ENCODE data around the gene GARIN5B. TPM values are rescaled to one million over a fixed set of nuclear protein-coding genes. Genes with fewer than 3 reads are reported as not detected.
A peak's percentile ranks its signal among the peaks of the same experiment; 100 is the strongest.

The GARIN5B gene
- polyA plus RNA-seq, 2 of the 4 experiments (the other 2 are of a cell fraction): 0.05 TPM; not detected in 1

DNA sequence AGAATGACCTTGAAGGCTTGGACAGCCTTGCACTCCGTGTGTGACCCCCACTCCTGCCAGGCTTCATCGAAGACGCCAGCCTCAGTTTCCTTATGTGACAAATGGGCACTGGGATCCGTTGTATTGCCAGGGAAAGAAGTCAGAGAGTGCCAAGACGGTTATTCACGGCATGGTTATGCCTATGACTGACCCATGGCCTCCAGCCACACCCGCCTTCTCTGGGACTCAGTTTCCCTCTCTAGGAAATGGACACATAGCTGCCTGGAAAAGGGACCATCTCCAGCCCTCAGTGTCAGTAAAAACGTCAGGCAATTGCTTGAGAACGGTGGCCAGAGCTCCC lies 45.4 kb upstream of the GARIN5B start:
- Histone ChIP-seq H3K4me3 (peak overlapping the region; percentile 36), H3K9me3 (0 out of 3 replicates have a peak, but pooled peaks cover 6% of the 10 kb centered on the region), H3K4me1 (peaks cover 32% of the 10 kb centered on the region), H3K27ac (peak overlapping the region; percentile 95 to 97), H3K4me2 (peak overlapping the region; percentile 81)
- FAIRE-seq (no peak), ATAC-seq (no peak), DNase-seq (ENCODE audit: low read depth in 1 of 2, low spot score in 1 of 2) (no peak)
- CTCF ChIA-PET: interaction anchor here (0.6 to 8.1 kb wide), 9 partner anchors 8 to 272 kb away, joined by 3 to 61 read pairs (median 4); partner anchors contain the start of gene DNAAF3
- TF ChIP-seq ZNF302 (CRISPR knock-in tag; IDR thresholded peaks at IDR 0.05) (peak; percentile 66; the same call in 1 of the 2 replicates), CHD4 (IDR thresholded peaks at IDR 0.05; ENCODE audit: borderline replicate concordance) (peak; percentile 88; the same call in 1 of the 2 replicates), FOXS1 (CRISPR knock-in tag; IDR thresholded peaks at IDR 0.05) (peak; percentile 71; the same call in 1 of the 2 replicates), ZFP36 (IDR thresholded peaks at IDR 0.05; ENCODE audit: borderline replicate concordance, partially characterized antibody) (no peak), TP53 (CRISPR knock-in tag; IDR thresholded peaks at IDR 0.05) (peak; percentile 92; the same call in 1 of the 2 replicates), HDAC2 (IDR thresholded peaks at IDR 0.05) (0 out of 2 replicates have a peak, but pooled peaks have one; percentile 61), NPAS2 (CRISPR knock-in tag; IDR thresholded peaks at IDR 0.05; ENCODE audit: borderline replicate concordance) (peak; percentile 38; the same call in 1 of the 2 replicates), HOXB13 (CRISPR knock-in tag; IDR thresholded peaks at IDR 0.05; ENCODE audit: low read depth) (peak; percentile 95), TFCP2L1 (CRISPR knock-in tag; IDR thresholded peaks at IDR 0.05) (peak; percentile 82; the same call in 1 of the 2 replicates), ZSCAN20 (CRISPR knock-in tag; IDR thresholded peaks at IDR 0.05) (no peak), KDM1A (IDR thresholded peaks at IDR 0.05; ENCODE audit: low read depth) (peak; percentile 93), HOXB5 (CRISPR knock-in tag; IDR thresholded peaks at IDR 0.05) (peak; percentile 92), FOSB (CRISPR knock-in tag; IDR thresholded peaks at IDR 0.05) (peak; percentile 43; the same call in 1 of the 2 replicates), HOXA7 (CRISPR knock-in tag; IDR thresholded peaks at IDR 0.05) (peak; percentile 25; the same call in 1 of the 2 replicates), RCOR1 (IDR thresholded peaks at IDR 0.05; ENCODE audit: low read depth, low read length) (no peak), HEYL (CRISPR knock-in tag; IDR thresholded peaks at IDR 0.05) (peak; percentile 87; the same call in 1 of the 2 replicates), EHMT2 (IDR thresholded peaks at IDR 0.05; ENCODE audit: low read depth) (peak; percentile 81), EP300 (IDR thresholded peaks at IDR 0.05) (no peak), EHF (CRISPR knock-in tag; IDR thresholded peaks at IDR 0.05) (peak; percentile 88; the same call in 1 of the 2 replicates), CHD2 (IDR thresholded peaks at IDR 0.05; ENCODE audit: low read length, partially characterized antibody) (no peak)
- TF ChIP-seq, protein P1, sequence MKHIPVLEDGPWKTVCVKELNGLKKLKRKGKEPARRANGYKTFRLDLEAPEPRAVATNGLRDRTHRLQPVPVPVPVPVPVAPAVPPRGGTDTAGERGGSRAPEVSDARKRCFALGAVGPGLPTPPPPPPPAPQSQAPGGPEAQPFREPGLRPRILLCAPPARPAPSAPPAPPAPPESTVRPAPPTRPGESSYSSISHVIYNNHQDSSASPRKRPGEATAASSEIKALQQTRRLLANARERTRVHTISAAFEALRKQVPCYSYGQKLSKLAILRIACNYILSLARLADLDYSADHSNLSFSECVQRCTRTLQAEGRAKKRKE (CRISPR knock-in tag; IDR thresholded peaks at IDR 0.05; ENCODE audit: low read depth): peak; percentile 89
- POLR2A ChIA-PET: interaction anchor here (2.9 to 3.3 kb wide), 2 partner anchors 20 to 24 kb away, joined by 37 to 55 read pairs; partner anchors contain the start of genes RPL28 and TMEM238
- 63% methylated on average over 9 of the region's 9 CpGs for WGBS (ENCODE audit: missing lambda C conversion rate)

DNA sequence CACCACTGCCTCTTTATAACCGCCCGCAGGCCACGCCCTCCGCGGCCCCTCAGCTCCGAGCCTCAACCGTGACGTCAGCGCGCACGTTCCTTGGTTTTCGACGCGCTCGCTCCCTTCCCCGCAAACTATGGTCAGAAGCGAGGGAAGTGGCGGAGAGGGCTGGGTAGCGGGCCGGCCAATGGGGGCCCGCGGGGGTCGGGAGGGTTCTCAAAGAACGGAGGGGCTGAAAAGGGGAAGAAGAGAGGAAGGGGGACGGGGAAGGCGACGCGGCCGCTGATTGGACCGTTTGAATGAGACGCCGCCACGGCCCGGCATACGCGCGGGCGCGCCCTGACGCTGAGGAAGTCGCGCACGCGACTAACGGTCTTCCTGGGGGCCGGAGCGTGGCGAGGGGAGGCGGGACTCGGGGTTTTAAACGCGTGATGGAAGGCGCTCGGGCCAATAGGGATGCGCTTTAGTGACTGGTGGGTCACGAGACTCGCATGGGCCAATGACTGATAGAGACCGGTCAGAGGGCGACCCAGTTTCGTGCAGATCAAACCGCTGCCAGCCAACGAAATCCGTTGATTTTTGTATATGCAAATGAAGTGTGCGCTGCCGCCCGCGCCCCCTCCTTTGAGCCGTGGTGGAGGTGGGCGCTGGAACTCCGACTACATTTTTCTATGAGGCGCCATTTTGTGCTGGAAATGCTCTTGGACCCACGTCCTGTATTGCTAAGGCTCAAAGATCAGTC lies 44.9 kb upstream of the GARIN5B start:
- FAIRE-seq (peak; percentile 49), DNase-seq (ENCODE audit: low read depth in 1 of 2, low spot score in 1 of 2) (peak; percentile 100), ATAC-seq (peak; percentile 90 to 96)
- POLR2A ChIA-PET: interaction anchor here (0.6 to 3.3 kb wide), 57 partner anchors 9 to 959 kb away, joined by 3 to 55 read pairs (median 5); partner anchors contain the start of genes BRSK1, DNAAF3, FIZ1 and GARIN5B
- peak overlapping the region; percentile 95 to 97 for H3K27ac ChIP-seq
- CTCF ChIA-PET: interaction anchor here (0.6 to 8.1 kb wide), 8 partner anchors 10 to 267 kb away, joined by 3 to 61 read pairs (median 4); partner anchors contain the start of gene DNAAF3
- H3K4me3 ChIP-seq: peak overlapping the region; percentile 98
- H3K4me1 ChIP-seq: peaks cover 36% of the 10 kb centered on the region
- H3K9me3 ChIP-seq: 0 out of 3 replicates have a peak, but pooled peaks cover 6% of the 10 kb centered on the region
- peak overlapping the region; percentile 81 for H3K4me2 ChIP-seq
- WGBS (ENCODE audit: missing lambda C conversion rate): 1% methylated on average over 49 of the region's 72 CpGs
- TF ChIP-seq ESRRA (IDR thresholded peaks at IDR 0.05; ENCODE audit: borderline replicate concordance, low read length) (no peak), FOSB (CRISPR knock-in tag; IDR thresholded peaks at IDR 0.05) (no peak), HEYL (CRISPR knock-in tag; IDR thresholded peaks at IDR 0.05) (no peak), MAFK (IDR thresholded peaks at IDR 0.05; ENCODE audit: partially characterized antibody) (no peak), NPAS2 (CRISPR knock-in tag; IDR thresholded peaks at IDR 0.05; ENCODE audit: borderline replicate concordance) (no peak), EHMT2 (IDR thresholded peaks at IDR 0.05; ENCODE audit: low read depth) (no peak), RNF2 (IDR thresholded peaks at IDR 0.05; ENCODE audit: borderline replicate concordance, low read depth) (no peak), CBX2 (IDR thresholded peaks at IDR 0.05; ENCODE audit: borderline replicate concordance, low read depth) (no peak), KDM1A (IDR thresholded peaks at IDR 0.05; ENCODE audit: low read depth) (no peak), CBX8 (IDR thresholded peaks at IDR 0.05) (no peak)
- TF ChIP-seq, protein P2, sequence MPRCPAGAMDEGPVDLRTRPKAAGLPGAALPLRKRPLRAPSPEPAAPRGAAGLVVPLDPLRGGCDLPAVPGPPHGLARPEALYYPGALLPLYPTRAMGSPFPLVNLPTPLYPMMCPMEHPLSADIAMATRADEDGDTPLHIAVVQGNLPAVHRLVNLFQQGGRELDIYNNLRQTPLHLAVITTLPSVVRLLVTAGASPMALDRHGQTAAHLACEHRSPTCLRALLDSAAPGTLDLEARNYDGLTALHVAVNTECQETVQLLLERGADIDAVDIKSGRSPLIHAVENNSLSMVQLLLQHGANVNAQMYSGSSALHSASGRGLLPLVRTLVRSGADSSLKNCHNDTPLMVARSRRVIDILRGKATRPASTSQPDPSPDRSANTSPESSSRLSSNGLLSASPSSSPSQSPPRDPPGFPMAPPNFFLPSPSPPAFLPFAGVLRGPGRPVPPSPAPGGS (IDR thresholded peaks at IDR 0.05): no peak; the same call in 2 of the 3 replicates
- TF ChIP-seq, protein P3, sequence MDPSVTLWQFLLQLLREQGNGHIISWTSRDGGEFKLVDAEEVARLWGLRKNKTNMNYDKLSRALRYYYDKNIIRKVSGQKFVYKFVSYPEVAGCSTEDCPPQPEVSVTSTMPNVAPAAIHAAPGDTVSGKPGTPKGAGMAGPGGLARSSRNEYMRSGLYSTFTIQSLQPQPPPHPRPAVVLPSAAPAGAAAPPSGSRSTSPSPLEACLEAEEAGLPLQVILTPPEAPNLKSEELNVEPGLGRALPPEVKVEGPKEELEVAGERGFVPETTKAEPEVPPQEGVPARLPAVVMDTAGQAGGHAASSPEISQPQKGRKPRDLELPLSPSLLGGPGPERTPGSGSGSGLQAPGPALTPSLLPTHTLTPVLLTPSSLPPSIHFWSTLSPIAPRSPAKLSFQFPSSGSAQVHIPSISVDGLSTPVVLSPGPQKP (IDR thresholded peaks at IDR 0.05; ENCODE audit: low read depth, low read length): no peak
- TF ChIP-seq, protein P1 (CRISPR knock-in tag; IDR thresholded peaks at IDR 0.05; ENCODE audit: low read depth): no peak
- TF ChIP-seq, protein P4, sequence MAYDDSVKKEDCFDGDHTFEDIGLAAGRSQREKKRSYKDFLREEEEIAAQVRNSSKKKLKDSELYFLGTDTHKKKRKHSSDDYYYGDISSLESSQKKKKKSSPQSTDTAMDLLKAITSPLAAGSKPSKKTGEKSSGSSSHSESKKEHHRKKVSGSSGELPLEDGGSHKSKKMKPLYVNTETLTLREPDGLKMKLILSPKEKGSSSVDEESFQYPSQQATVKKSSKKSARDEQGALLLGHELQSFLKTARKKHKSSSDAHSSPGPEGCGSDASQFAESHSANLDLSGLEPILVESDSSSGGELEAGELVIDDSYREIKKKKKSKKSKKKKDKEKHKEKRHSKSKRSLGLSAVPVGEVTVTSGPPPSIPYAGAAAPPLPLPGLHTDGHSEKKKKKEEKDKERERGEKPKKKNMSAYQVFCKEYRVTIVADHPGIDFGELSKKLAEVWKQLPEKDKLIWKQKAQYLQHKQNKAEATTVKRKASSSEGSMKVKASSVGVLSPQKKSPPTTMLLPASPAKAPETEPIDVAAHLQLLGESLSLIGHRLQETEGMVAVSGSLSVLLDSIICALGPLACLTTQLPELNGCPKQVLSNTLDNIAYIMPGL (CRISPR knock-in tag; IDR thresholded peaks at IDR 0.05; ENCODE audit: borderline replicate concordance): no peak

Measured in A549 (cell line).